H9 (cell line): ENCODE results near the gene POLN. TPM values are rescaled to one million over a fixed set of nuclear protein-coding genes. Genes with fewer than 3 reads are reported as not detected.

Source experiments
- DNase-seq: peaks from one replicate; pipeline ENCODE4 v3.0.0-alpha.2; 2017
- H2AFZ ChIP-seq: one replicate; pipeline ENCODE4 v1.6.1; 2013; ENCODE audit warnings: mild to moderate bottlenecking, low read length, control low read depth, moderate library complexity
- H2AK5ac ChIP-seq: 2 replicates; pipeline ENCODE4 v1.6.1; 2013; ENCODE audit warnings: low read length, control low read depth, mixed read lengths; ENCODE audit not compliant: insufficient read length
- H2BK120ac ChIP-seq: one replicate; pipeline ENCODE4 v1.6.1; 2013; ENCODE audit warnings: low read depth, mild to moderate bottlenecking, low read length, control low read depth, inconsistent platforms; ENCODE audit not compliant: poor library complexity, severe bottlenecking
- H2BK12ac ChIP-seq: 2 replicates; pipeline ENCODE4 v1.6.1; 2013; ENCODE audit warnings: low read length, control low read depth, mixed read lengths, low read depth; ENCODE audit not compliant: insufficient read length
- H2BK15ac ChIP-seq: 2 replicates; pipeline ENCODE4 v1.6.1; 2013; ENCODE audit warnings: low read depth, low read length, control low read depth
- H2BK20ac ChIP-seq: one replicate; pipeline ENCODE4 v1.6.1; 2013; ENCODE audit warnings: low read depth, mild to moderate bottlenecking, low read length, control low read depth, inconsistent platforms; ENCODE audit not compliant: poor library complexity, severe bottlenecking
- H2BK5ac ChIP-seq: 2 replicates; pipeline ENCODE4 v1.6.1; 2013; ENCODE audit warnings: low read length, control low read depth, mixed read lengths; ENCODE audit not compliant: insufficient read length
- H3K14ac ChIP-seq: 2 replicates; pipeline ENCODE4 v1.6.1; 2013; ENCODE audit warnings: low read length, control low read depth; ENCODE audit not compliant: insufficient read depth
- H3K18ac ChIP-seq: 2 replicates; pipeline ENCODE4 v1.6.1; 2013; ENCODE audit warnings: low read depth, mild to moderate bottlenecking, mixed read lengths, low read length, control low read depth; ENCODE audit not compliant: insufficient read length
- H3K23ac ChIP-seq: 2 replicates; pipeline ENCODE4 v1.6.1; 2013; ENCODE audit warnings: low read length, control low read depth, mixed read lengths, low read depth; ENCODE audit not compliant: insufficient read length
- H3K23me2 ChIP-seq: 2 replicates; pipeline ENCODE4 v1.6.1; 2013; ENCODE audit warnings: low read depth, mild to moderate bottlenecking, mixed read lengths, low read length, control low read depth; ENCODE audit not compliant: insufficient read length, poor library complexity, severe bottlenecking
- H3K27ac ChIP-seq: 2 replicates; pipeline ENCODE4 v1.5.1; 2013; ENCODE audit warnings: low read length, control low read depth, mixed read lengths, low read depth; ENCODE audit not compliant: insufficient read length
- H3K27me3 ChIP-seq: 2 replicates; pipeline ENCODE4 v1.6.1; 2013; ENCODE audit warnings: low read length, control low read depth, inconsistent platforms; ENCODE audit not compliant: insufficient read depth
- H3K4ac ChIP-seq: 2 replicates; pipeline ENCODE4 v1.6.1; 2013; ENCODE audit warnings: low read depth, mild to moderate bottlenecking, control low read depth, inconsistent platforms, low read length, moderate library complexity
- H3K4me1 ChIP-seq: 2 replicates; pipeline ENCODE4 v1.6.1; 2013; ENCODE audit warnings: low read length, control low read depth, inconsistent platforms; ENCODE audit not compliant: insufficient read depth
- H3K4me2 ChIP-seq: 2 replicates; pipeline ENCODE4 v1.6.1; 2013; ENCODE audit warnings: low read length, control low read depth, mixed read lengths; ENCODE audit not compliant: insufficient read length, insufficient read depth
- H3K56ac ChIP-seq: 2 replicates; pipeline ENCODE4 v1.6.1; 2013; ENCODE audit warnings: low read depth, mild to moderate bottlenecking, mixed read lengths, low read length, control low read depth; ENCODE audit not compliant: insufficient read length
- H3K79me1 ChIP-seq: 2 replicates; pipeline ENCODE4 v1.6.1; 2013; ENCODE audit warnings: low read depth, mild to moderate bottlenecking, moderate library complexity, low read length, control low read depth, inconsistent platforms; ENCODE audit not compliant: insufficient read depth, poor library complexity, severe bottlenecking
- H3K79me2 ChIP-seq: 2 replicates; pipeline ENCODE4 v1.6.1; 2013; ENCODE audit warnings: low read length, control low read depth, inconsistent platforms; ENCODE audit not compliant: insufficient read depth
- H3K9ac ChIP-seq: 2 replicates; pipeline ENCODE4 v1.6.1; 2013; ENCODE audit warnings: low read length, control low read depth, mixed read lengths; ENCODE audit not compliant: insufficient read length; ENCODE audit errors: extremely low read depth
- H3K9me3 ChIP-seq: one replicate; pipeline ENCODE4 v1.6.1; 2013; ENCODE audit warnings: low read depth, low read length, inconsistent platforms; ENCODE audit not compliant: control insufficient read depth
- H3T11ph ChIP-seq: one replicate; pipeline ENCODE4 v1.6.1; 2013; ENCODE audit warnings: mild to moderate bottlenecking, low read length, control low read depth, inconsistent platforms
- H4K20me1 ChIP-seq: one replicate; pipeline ENCODE4 v1.6.1; 2013; ENCODE audit not compliant: control insufficient read depth, insufficient read length, insufficient read depth
- H4K5ac ChIP-seq: 2 replicates; pipeline ENCODE4 v1.6.1; 2013; ENCODE audit warnings: low read depth, mild to moderate bottlenecking, mixed read lengths, low read length, control low read depth; ENCODE audit not compliant: insufficient read length
- H4K8ac ChIP-seq: replicated peaks from 2 replicates; pipeline ENCODE4 v1.6.1; 2013; ENCODE audit warnings: low read length, control low read depth, mixed read lengths, low read depth; ENCODE audit not compliant: insufficient read length
- H4K91ac ChIP-seq: 2 replicates; pipeline ENCODE4 v1.6.1; 2013; ENCODE audit warnings: low read depth, mild to moderate bottlenecking, moderate library complexity, mixed read lengths, low read length, control low read depth; ENCODE audit not compliant: insufficient read length
- H3K27ac Mint-ChIP-seq, 3 experiments: 2 replicates in 2 of 3; 3 replicates in 1 of 3; pipeline ENCODE4 v1.8.0; 2020 to 2021; ENCODE audit warnings: mixed read lengths in 3 of 3, mild to moderate bottlenecking in 1 of 3, moderate library complexity in 1 of 3
- H3K27me3 Mint-ChIP-seq: 2 replicates; pipeline ENCODE4 v1.8.0; 2021; ENCODE audit warnings: low read depth, mild to moderate bottlenecking, moderate library complexity, mixed read lengths
- H3K36me3 Mint-ChIP-seq, 3 experiments: 2 replicates in 2 of 3; 3 replicates in 1 of 3; pipeline ENCODE4 v1.8.0; 2020 to 2021; ENCODE audit warnings: low read depth in 3 of 3, mixed read lengths in 3 of 3; ENCODE audit not compliant: insufficient read depth in 1 of 3
- H3K4me1 Mint-ChIP-seq, 2 experiments: 2 replicates each; pipeline ENCODE4 v1.8.0; 2020; ENCODE audit warnings: mixed read lengths in 2 of 2
- H3K4me3 Mint-ChIP-seq, 2 experiments: 2 replicates in 1 of 2; 3 replicates in 1 of 2; pipeline ENCODE4 v1.8.0; 2020 to 2021; ENCODE audit warnings: mild to moderate bottlenecking in 2 of 2, mixed read lengths in 2 of 2, moderate library complexity in 1 of 2
- H3K9me3 Mint-ChIP-seq, 2 experiments: 2 replicates in 1 of 2; 3 replicates in 1 of 2; pipeline ENCODE4 v1.8.0; 2020; ENCODE audit warnings: mild to moderate bottlenecking in 2 of 2, mixed read lengths in 2 of 2, moderate library complexity in 1 of 2
- CTCF ChIP-seq: fragments of 200-600 bp; sonication (generic); conservative IDR thresholded peaks from 3 replicates; pipeline ENCODE4 v1.8.0; 2021; ENCODE audit warnings: antibody characterized with exemption, mild to moderate bottlenecking
- WGBS: extraction: QIAGEN DNeasy Blood & Tissue Kit; methylation state at CpG from one replicate; pipeline ENCODE4 v1.1.7; 2013; ENCODE audit warnings: missing lambda C conversion rate, low lambda C conversion rate, mixed read lengths; ENCODE audit not compliant: insufficient read length; ENCODE audit errors: extremely low coverage; 5-methylcytosine and 5-hydroxymethylcytosine counted together
- total RNA-seq: library from RNA; stranded (reverse); gene quantifications from 2 replicates; pipeline ENCODE4 v1.2.1, GENCODE V29; 2021

The POLN gene
- total RNA-seq, 1 experiment from 2014 or later = 0.74 TPM

- Histone ChIP-seq H2BK15ac (no peak overlapping the region), H3K9me3 (no peaks in the 10 kb centered on the region), H3K56ac (no peak overlapping the region), H3K27me3 (no peaks in the 10 kb centered on the region), H2BK5ac (no peak overlapping the region), H3K27ac (no peak overlapping the region), H3K4ac (no peak overlapping the region), H3T11ph (no peak overlapping the region), H4K8ac (no peak overlapping the region), H3K18ac (no peak overlapping the region), H3K14ac (no peak overlapping the region), H4K5ac (no peak overlapping the region), H3K9ac (no peak overlapping the region), H3K79me1 (no peaks in the 10 kb centered on the region), H4K20me1 (no peaks in the 10 kb centered on the region), H3K23me2 (no peaks in the 10 kb centered on the region), H3K4me1 (no peaks in the 10 kb centered on the region), H4K91ac (no peak overlapping the region), H3K79me2 (no peaks in the 10 kb centered on the region), H2BK20ac (no peak overlapping the region), H2BK120ac (no peak overlapping the region), H3K23ac (no peak overlapping the region), H2BK12ac (no peak overlapping the region), H3K4me2 (no peak overlapping the region), H2AK5ac (no peak overlapping the region), H2AFZ (no peak overlapping the region)
- no peak overlapping the region for H3K4me3 Mint-ChIP-seq
- H3K9me3 Mint-ChIP-seq = no peaks in the 10 kb centered on the region
- TF ChIP-seq CTCF = no peak
- H3K27me3 Mint-ChIP-seq = peaks cover 8% of the 10 kb centered on the region
- no peak overlapping the region for H3K27ac Mint-ChIP-seq
- peaks cover 0 to 3% of the 10 kb centered on the region in 2 experiments; a peak in 1 of 4 replicates for H3K4me1 Mint-ChIP-seq
- no peaks in the 10 kb centered on the region for H3K36me3 Mint-ChIP-seq
- DNase-seq = no peak
- no CpG with 5 or more reads among the region's 3 CpGs for WGBS
Measured at GRCh38 chr4:2082118-2082517, 159.8 kb downstream of the POLN start.
